Inflammatory macrophage treated with lipopolysaccharide for 1 hour (primary cell): Measurements from ENCODE around the gene ABR.
A peak's percentile ranks its signal among the peaks of the same experiment; 100 is the strongest.

Experiments
- DNase-seq, 2 donors: peaks; one replicate each; pipeline ENCODE4 v3.0.0-alpha.2; 2020 to 2022

Gene ABR

DNA sequence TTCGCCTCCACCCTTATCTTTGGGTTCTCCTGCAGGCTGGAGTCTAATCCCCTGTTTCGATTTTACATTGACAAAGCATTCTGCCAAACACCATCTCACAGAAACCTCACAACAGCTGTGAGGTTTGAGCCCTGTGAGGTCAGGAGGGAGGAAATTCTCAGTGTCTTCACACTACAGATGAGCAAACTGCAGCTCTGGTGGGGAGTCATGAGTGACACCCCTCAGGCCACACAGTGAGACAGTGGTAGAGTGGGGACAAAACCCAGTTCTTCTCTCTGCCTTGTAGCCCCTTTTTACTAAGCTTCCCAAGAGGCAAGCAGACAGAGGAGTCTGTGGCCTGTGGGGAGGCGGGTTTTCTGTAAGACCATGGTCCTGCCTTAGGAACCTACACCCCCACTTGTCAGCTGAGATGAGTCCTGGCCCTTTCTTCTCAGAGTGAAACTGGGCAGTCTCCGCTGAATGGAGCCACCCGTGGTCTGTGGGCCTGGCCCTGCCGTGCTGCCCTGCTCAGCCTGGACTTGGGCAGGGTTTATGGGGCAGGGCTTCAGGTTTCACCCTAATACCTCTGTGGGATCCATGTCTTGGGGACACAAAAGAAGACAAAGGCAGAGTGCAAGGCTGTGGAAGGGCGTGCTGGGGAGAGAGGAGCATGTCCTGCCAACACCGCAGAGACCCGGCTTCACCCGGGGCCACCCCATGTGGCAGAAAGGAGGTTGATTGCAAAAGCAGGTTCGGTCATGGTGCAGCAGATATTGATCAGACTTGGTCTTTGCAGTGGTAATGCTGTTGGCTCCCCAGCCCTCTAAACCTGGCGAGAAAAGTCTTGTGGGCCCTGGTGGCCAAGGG lies 59.0 kb downstream of the ABR start:
- no peak for DNase-seq

DNA sequence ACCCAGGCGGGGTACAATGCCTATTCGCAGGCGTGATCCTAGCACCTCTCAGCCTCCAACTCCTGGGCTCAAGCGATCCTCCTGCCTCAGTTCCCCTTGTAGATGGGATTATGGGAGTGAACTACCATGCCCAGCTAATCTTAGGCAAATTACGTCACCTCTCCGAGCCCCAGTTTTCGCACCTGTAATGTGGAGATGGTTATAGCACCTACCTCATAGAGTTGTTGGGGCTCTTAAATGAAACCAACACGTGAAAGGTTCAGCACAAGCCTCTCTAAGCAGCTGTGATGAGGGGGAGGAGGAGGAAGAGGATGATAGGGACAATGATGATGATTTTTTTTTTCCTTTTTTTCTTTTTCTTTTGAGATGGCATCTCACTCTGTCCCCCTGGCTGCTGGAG lies 59.9 kb downstream of the ABR start:
- no peak for DNase-seq

DNA sequence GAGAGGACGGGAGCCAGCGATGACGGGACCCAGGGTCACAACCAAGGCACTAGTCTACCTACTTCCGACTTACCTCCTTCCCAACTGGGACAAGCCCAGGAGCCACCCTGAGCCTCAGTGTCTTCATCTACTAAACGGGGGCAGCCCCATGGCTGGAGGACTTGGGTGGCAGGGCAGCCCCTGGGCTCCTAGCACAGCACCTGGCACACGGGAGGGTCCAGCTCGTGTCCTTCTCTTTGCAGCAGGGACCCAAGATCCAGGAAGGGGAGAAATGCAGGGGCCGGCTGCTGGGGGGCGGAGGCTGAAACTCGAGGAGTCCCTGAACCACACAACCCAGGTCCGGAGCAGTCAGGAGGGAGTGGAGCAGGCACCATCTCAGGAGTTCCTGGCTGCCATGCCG lies 63.2 kb downstream of the ABR start:
- no peak for DNase-seq

DNA sequence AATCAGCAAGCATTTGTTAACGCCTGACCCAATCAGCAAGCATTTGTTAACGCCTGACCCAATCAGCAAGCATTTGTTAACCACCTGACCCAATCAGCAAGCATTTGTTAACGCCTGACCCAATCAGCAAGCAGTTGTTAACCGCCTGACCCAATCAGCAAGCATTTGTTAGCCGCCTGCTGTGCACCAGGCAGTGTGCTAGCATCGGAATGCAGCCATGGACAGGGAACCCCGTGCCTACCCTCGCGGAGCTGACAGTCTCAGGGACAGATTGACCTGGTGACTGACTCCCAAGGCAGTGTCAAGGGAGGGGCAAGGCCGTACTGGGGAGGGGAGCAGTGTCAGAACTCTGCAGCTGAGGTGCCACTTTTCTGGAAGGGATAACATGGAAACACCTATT lies 66.9 kb downstream of the ABR start:
- no peak for DNase-seq

DNA sequence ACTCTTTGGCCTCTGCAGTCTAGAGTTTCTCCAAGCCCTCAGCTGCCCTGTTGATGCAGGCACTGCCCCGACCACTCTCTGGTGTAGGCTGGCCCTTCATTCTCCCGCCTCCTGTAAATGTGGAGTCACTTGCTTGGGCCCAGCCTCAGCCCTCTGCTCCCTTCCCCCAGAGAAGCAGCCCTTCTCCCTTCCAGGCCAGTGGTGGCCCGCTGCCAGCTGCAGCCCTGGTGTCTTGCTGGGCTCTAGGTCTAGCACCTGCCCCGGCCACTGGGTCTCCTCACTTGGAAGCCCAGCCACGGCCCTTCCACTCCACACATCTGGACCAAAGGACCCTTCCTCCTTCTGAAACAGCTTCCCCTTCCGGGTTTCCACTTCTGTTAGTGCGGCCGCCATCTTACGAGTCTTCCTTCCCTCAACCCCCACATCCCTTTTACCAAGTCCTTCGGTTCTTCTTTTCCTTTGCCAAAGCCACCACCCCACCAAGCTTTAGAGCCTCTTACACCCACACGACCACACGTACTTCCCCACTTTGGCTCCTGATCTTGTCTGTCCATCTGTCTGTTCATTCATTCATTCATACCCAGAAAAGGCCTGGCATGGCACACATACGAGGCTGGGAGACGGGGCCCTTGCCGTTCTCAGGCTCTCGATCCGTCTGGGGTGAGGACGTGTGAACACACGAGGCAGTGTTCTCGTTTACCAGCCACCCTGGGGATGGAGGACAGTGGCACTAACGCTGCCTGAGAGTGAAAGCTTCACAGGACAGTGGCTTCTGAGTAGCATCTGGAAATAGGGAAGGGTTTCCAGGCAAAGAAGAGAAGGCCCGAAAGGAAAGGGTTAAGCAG lies 68.0 kb downstream of the ABR start:
- peak; percentile 77 to 86 for DNase-seq

DNA sequence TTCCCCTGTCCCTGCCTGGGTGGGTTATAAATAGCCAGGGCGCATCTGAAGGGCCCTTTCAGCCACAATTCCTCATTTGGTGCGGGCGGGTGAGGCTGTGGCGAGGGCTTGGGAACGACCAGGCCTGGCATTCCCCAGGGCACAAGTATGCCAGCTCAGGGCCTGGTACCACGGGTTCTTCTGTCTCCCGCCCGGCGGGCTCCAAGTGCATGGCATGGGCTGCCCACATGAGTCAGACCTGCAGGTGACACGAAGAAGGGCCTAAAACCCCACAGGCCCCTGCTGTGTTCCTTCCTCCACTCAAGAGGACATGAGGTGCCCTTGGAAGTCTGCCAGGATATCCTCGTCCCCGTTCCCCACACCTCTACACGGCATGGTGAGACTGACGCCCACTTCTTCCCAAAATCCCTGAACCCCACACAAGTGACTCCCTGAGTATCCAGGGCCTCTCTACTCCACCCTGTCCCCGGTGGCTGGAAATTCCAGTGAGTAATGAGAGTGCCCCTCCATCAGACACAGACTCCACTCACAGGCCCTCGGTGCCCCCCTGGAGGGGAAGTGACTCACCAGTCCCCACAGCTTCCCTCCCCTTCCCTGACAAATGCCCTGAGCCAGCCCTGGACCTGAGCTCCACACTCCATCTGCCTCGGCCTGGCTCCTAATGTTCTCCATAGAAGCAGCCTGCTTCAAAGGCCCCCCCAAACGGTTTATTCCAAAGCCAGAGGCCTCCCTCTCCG lies 68.8 kb downstream of the ABR start:
- peak; percentile 95 to 98 for DNase-seq

GRCh38 chr17:1110541-1110861 lies 69.3 kb downstream of the ABR start:
- DNase-seq: no peak

DNA sequence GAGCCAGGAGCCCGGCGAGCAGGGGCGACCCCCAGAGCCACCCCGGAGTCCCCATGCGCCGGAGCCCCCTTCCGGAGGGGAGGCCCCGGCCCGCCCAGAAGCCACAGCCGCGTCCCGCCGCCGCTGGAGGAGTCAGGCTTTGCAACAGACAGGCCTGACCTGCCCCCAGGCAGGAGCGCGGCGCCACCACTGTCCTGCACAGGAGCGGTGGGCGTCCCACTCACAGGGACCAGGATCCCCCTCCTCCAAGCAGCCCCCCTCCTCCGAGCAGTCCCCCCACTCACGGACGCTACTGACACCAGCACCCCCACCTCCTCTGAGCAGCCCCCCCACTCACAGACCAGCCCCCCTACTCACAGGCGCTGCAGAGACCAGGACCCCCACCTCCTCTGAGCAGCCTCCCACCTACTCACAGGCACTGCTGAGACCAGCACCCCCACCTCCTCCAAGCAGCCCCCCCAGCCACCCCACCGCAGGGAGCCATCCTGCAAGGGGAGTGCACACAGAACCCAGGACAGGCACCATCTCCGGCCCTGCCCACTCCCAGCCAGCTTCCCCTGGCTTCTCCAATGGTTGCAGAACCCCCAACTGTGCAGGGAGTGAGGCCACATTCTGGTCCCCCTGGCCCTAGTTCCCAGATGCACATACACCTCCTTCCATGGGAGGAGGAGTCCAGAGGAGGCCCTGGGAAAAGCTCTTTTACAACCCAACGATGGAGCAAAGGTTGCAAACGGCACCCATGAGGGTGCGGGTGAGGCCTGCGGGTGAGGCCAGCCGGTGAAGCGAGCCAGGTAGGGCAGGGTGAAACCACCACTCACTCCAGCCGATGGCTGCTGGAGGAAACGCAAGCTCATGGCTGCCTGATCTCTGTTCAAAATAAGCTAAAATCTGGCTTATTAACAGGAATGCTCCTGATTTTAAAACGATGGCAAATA lies 69.9 kb downstream of the ABR start:
- no peak for DNase-seq

DNA sequence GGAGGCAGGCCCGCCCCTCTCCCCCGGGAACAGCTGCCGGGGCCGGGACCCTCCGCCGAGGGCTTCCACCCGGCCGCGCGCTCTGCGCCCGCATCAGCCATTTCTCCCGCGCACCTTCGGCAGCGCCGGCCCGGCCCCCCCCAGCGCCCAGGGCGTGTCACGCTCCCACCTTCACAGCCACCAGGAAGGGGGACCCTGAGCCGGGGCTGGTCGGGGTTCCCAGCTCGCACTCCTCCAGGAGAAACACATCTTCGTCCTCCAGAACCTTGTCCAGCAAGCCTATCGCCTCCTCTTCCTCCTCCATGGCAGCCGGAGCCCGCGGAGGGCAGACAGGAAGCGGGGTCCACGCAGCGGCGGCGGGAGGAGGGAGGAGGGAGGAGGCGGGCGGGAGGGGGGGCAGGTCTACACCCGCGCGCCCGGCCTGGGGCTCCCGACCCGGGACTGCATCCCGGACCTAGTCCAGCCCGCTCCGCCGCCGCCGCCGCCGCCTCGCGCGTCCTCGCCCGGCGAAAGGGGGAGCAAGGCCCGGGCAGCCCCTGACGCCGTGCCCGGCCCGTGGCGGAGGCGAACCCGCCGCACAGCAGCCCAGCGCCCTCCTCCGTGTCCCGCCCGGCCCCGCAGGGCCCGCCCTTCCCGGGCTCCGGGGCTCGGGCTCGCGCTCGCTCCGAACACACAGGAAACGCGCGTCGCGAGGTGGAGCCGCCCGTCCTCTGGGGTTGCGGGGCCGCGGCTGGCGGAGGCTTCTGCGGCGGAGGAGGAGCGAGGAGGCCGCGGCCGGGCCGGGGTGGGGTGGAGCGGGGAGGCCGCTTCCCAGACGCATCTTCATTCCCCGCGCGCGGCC lies 70.8 kb downstream of the ABR start:
- DNase-seq: no peak

DNA sequence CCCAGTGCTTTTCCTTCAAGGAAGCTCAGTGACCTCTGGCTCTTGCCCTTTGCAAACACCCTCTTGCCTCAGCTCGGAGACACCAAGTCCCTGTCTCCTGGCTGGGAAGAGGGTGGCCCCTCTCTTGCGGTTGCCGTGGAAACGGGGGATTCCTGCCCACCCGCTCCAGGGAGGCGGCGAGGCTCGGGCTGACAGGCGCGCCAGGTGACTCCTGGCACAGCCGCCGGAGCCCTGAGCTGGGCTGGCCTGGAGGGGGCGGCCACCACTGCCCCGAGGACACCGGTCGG lies 71.4 kb downstream of the ABR start:
- DNase-seq: peak in 1 of 2 donors; percentile 75

DNA sequence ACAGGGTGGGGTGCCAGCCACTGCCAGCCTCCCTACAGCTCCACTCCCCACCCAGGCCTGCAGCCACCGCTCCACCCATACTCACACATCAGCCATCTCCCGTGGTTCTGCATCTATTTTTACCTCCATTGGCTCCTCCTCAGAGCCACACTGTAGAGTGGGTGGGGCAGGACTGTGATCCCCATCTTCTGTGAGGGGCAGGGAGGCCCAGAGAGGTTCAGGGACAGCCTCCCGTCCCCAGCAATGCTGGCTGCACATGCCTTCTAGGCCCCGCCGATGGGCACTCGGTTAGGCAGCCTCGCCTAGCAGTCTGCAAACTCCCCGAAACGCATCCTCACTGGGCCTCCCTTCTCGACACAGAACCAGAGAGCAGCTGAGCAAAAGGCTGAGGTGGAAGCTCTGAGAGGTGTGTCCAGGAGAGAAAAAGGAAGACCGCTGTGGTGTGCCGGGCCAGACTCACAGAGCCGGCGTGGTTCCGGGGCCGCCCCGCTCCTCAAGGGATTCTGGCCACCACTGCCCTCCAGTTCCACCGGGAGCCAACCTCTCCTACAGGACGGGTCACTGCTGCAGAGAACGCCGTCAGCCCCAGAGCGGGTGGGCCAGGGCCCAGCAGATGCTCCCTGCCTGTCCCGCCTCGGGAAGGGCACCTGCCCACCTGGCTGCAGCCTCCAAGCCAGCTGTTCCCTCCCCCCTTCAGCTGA lies 71.9 kb downstream of the ABR start:
- DNase-seq: peak in 1 of 2 donors; percentile 55

- no peak for DNase-seq
These were observed 72.6 kb downstream of the ABR start for GRCh38 chr17:1107083-1107776.

DNA sequence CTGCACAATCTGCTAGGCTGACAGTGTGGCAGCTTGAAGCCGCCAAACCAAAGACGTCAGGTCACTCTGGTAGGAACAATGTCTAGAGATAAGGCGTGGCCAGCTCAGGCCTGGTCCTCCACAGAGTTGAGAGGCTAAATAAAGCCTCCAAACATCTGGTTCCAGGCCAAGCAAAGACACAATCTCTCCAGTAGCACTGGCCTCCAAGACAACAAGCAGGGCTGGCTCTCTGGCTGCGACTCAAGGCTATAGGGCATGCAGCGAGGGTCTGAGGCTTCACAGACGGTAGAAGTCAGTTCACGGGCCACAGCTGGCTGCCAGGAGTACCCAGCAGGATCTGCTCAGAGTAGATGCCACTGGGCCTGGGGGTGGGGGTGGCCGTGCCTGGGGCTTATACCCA lies 75.6 kb downstream of the ABR start:
- no peak for DNase-seq

- DNase-seq: no peak
These were observed 79.4 kb downstream of the ABR start for GRCh38 chr17:1100382-1100781.

GRCh38 chr17:1099242-1099641 lies 80.5 kb downstream of the ABR start:
- no peak for DNase-seq

DNA sequence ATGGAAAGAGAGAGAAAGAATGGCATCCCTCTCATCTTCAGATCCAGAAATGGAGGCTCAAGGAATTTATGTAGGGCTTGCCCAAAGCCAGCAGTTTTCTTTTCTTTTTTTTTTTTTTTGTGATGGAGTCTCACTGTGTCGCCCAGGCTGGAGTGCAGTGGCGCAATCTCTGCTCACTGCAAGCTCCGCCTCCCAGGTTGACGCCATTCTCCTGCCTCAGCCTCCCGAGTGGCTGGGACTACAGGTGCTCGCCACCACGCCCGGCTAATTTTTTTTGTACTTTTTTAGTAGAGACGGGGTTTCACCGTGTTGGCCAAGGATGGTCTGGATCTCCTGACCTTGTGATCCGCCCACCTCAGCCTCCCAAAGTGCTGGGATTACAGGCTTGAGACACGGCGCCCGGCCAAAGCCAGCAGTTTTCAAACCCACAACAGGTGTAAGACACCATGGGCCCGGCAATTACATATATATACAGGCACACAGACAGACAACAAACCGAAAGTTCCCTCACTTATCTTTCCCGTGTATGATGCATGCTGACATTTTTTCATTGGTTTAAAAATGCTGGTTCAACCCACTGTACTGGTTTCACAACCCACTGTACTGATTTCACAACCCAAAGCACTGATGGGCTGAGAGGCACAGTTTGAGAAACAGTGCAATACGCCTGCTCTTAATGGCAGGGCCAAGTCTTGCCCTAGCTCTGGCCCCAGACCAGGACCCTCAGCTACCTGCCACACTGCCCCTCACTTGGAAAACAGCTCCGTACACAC lies 81.6 kb downstream of the ABR start:
- DNase-seq: peak; percentile 91 to 93

- no peak for DNase-seq
These were observed 83.6 kb downstream of the ABR start for GRCh38 chr17:1096215-1096614.

- DNase-seq: no peak
These were observed 84.0 kb downstream of the ABR start for GRCh38 chr17:1095853-1096173.

DNA sequence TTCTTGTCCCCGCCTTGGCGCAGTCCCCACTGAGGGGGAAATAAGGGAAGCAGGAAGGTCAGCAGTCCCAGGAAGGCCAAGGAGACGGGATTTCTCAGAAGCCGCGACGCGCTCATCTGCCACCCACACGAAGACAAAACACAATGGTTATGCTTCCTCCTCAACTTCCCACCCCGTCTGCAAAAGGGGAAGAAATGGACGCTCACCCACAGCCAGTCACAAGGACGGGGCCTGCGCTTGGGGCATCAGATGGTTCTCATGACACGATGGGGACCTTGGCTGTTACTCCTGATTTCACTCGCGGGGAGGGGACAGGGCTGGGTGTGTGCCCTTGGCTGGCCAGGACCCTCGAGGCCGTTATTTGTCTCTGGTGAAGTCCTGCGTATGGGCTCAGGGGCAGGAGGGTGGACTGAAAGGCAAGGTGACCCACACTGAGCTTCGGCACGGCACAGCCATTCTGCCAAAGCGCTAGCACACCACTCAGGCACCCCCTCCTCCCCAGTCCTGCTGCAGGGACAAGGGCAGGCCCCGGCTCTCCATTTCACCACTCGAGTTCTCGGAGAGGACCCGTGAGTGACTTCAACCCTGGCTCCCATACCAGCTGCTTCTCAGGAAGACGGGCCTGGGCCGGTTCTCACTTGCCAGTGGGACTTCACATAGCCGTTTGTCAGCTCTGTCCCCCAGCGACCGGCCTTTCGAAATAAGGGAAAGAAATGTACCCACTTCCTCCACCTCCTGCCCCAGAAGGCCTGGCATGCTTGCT lies 84.5 kb downstream of the ABR start:
- DNase-seq: peak; percentile 92 to 98
